ENCODE results near the gene SLC16A4. TPM values are rescaled to one million over a fixed set of nuclear protein-coding genes. Genes with fewer than 3 reads are reported as not detected.
A peak's percentile ranks its signal among the peaks of the same experiment; 100 is the strongest.

The SLC16A4 gene
- total and polyA plus RNA-seq, 12 donors = 1.3 to 3.5 (median 2.4) TPM

GRCh38 chr1:110434946-110435345, 44.1 kb upstream of the SLC16A4 start:
- ATAC-seq = peak in 1 of 8 donors; percentile 58
- Histone ChIP-seq H3K27me3 (peaks cover 0 to 3% (median 0%) of the 10 kb centered on the region in 7 donors), H3K36me3 (no peaks in the 10 kb centered on the region), H3K9me3 (no peaks in the 10 kb centered on the region), H3K27ac (no peak overlapping the region), H3K4me1 (peaks cover 0 to 22% (median 6%) of the 10 kb centered on the region in 9 donors), H3K4me3 (no peak overlapping the region)
- intact Hi-C loops (cut with DNase I) = no loop called here
- 39 to 43% methylated on average over 3 of the region's 3 CpGs for WGBS, 2 donors
- TF ChIP-seq, protein P1, sequence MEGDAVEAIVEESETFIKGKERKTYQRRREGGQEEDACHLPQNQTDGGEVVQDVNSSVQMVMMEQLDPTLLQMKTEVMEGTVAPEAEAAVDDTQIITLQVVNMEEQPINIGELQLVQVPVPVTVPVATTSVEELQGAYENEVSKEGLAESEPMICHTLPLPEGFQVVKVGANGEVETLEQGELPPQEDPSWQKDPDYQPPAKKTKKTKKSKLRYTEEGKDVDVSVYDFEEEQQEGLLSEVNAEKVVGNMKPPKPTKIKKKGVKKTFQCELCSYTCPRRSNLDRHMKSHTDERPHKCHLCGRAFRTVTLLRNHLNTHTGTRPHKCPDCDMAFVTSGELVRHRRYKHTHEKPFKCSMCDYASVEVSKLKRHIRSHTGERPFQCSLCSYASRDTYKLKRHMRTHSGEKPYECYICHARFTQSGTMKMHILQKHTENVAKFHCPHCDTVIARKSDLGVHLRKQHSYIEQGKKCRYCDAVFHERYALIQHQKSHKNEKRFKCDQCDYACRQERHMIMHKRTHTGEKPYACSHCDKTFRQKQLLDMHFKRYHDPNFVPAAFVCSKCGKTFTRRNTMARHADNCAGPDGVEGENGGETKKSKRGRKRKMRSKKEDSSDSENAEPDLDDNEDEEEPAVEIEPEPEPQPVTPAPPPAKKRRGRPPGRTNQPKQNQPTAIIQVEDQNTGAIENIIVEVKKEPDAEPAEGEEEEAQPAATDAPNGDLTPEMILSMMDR (IDR thresholded peaks at IDR 0.05) = no peak
- DNase-seq = no peak

- 41 to 55% methylated on average over 3 of the region's 3 CpGs for WGBS, 2 donors
- Histone ChIP-seq H3K36me3 (no peaks in the 10 kb centered on the region), H3K27me3 (peaks cover 0 to 3% (median 0%) of the 10 kb centered on the region in 7 donors), H3K4me1 (peaks cover 0 to 22% (median 6%) of the 10 kb centered on the region in 9 donors), H3K9me3 (no peaks in the 10 kb centered on the region), H3K4me3 (no peak overlapping the region), H3K27ac (no peak overlapping the region)
- TF ChIP-seq, protein P1 (IDR thresholded peaks at IDR 0.05) = peak in 6 of 9 donors; percentile 17 to 30 (median 24)
- DNase-seq (peak; percentile 23 to 52), ATAC-seq (peak; percentile 43 to 95 (median 78))
- intact Hi-C loops (cut with DNase I) = no loop called here
These were observed 43.0 kb upstream of the SLC16A4 start for GRCh38 chr1:110433803-110434202.

DNA sequence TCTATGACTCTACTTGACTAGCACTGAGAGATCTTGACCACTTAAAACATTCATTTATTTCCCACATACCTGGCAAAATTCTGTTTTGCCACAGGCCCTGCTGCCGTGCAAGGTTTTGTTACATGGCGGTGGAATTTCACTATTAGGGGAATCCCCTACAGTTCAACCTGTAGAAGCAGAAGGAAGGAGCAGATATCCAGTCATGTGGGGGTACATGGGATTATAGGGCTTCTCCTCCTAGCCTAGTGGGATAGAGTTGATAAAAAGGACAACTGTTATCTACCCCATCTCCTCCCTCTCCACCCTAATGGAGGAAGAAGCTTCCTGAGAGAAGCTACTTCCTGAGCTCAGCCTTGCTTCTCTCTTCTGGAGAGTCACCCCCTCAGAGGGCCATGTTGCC, 42.4 kb upstream of the SLC16A4 start:
- H3K4me3 ChIP-seq = no peak overlapping the region
- peaks cover 0 to 3% (median 0%) of the 10 kb centered on the region in 7 donors for H3K27me3 ChIP-seq
- DNase-seq = no peak
- 90 to 93% methylated on average over 2 of the region's 2 CpGs for WGBS, 2 donors
- no peaks in the 10 kb centered on the region for H3K9me3 ChIP-seq
- H3K4me1 ChIP-seq = peaks cover 0 to 22% (median 6%) of the 10 kb centered on the region in 9 donors
- no peaks in the 10 kb centered on the region for H3K36me3 ChIP-seq
- TF ChIP-seq, protein P1 (IDR thresholded peaks at IDR 0.05) = no peak
- intact Hi-C loops (cut with DNase I) = no loop called here
- peak in 1 of 8 donors; percentile 16 for ATAC-seq
- no peak overlapping the region for H3K27ac ChIP-seq

DNA sequence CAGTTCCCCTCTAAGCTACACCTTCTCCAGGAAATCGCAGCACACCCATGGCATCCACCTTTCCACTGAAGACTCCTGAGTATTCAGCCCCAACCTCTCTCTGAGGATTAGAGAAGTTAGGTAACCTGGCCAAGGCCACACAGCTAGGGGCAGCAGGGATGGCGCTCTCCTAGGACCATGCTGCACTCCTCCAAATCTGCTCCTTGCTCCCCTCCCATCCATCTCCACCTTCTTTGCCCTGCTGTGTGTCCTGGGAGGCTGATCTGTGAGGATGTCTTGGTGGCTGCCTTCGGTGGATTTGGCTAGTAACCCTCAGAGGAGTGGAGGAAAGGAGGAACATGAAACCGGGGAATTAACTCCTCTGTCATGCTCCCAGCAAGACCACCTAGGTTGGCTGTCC, 40.1 kb upstream of the SLC16A4 start:
- ATAC-seq = no peak
- WGBS, 2 donors = 82 to 89% methylated on average over 4 of the region's 4 CpGs

More for the DNA sequence above, 40.1 kb upstream of the SLC16A4 start:
- no peaks in the 10 kb centered on the region for H3K36me3 ChIP-seq
- H3K4me3 ChIP-seq = no peak overlapping the region
- no peak for DNase-seq
- H3K4me1 ChIP-seq = peaks cover 0 to 22% (median 6%) of the 10 kb centered on the region in 9 donors
- TF ChIP-seq, protein P1 (IDR thresholded peaks at IDR 0.05) = no peak
- H3K9me3 ChIP-seq = no peaks in the 10 kb centered on the region
- intact Hi-C loops (cut with DNase I) = no loop called here
- no peak overlapping the region for H3K27ac ChIP-seq
- H3K27me3 ChIP-seq = peaks cover 0 to 3% (median 0%) of the 10 kb centered on the region in 7 donors
